ENCODE measurements around the gene IL3RA. TPM values are rescaled to one million over a fixed set of nuclear protein-coding genes. Genes with fewer than 3 reads are reported as not detected.
A peak's percentile ranks its signal among the peaks of the same experiment; 100 is the strongest.

Gene IL3RA
- total RNA-seq, 2 donors from 2014 or later: 1.5 to 7.5 TPM

- H3K36me3 Mint-ChIP-seq (ENCODE audit: insufficient read depth in 2 of 2): peaks cover 27 to 43% of the 10 kb centered on the region in 2 donors
- DNase-seq: no peak
- H3K27ac Mint-ChIP-seq: peak overlapping the region; percentile 84
- H3K4me1 Mint-ChIP-seq (ENCODE audit: low read depth): peaks cover 74% of the 10 kb centered on the region
- no peaks in the 10 kb centered on the region for H3K9me3 Mint-ChIP-seq
- H3K4me3 Mint-ChIP-seq: peak overlapping the region; percentile 90 to 96
- no peaks in the 10 kb centered on the region for H3K27me3 Mint-ChIP-seq (ENCODE audit: low read depth)
- no peak for ATAC-seq (replicated peaks in 1 of 2)
Measured at GRCh38 chrX:1391370-1391706, 54.8 kb downstream of the IL3RA start.

- ATAC-seq (replicated peaks in 1 of 2) (peak; percentile 96 to 97), DNase-seq (peak; percentile 100)
- H3K27ac Mint-ChIP-seq: peak within 1 kb of the TSS; percentile 95
- peaks cover 68% of the 10 kb centered on the region for H3K4me1 Mint-ChIP-seq (ENCODE audit: low read depth)
- peak within 1 kb of the TSS; percentile 90 to 96 for H3K4me3 Mint-ChIP-seq
- H3K36me3 Mint-ChIP-seq (ENCODE audit: insufficient read depth in 2 of 2): peaks cover 24 to 42% of the 10 kb centered on the region in 2 donors
- H3K27me3 Mint-ChIP-seq (ENCODE audit: low read depth): no peaks in the 10 kb centered on the region
- no peaks in the 10 kb centered on the region for H3K9me3 Mint-ChIP-seq
Measured at GRCh38 chrX:1391707-1392375, 55.3 kb downstream of the IL3RA start, which contains the start of gene SLC25A6. Gene SLC25A6, minus strand, starts transcription at chrX:1392113. Its CDS starts 104 bp downstream, at chrX:1392009.

- peaks cover 23 to 43% of the 10 kb centered on the region in 2 donors for H3K36me3 Mint-ChIP-seq (ENCODE audit: insufficient read depth in 2 of 2)
Measured at GRCh38 chrX:1392376-1393068, 55.9 kb downstream of the IL3RA start.

GRCh38 chrX:1393871-1394615 lies 57.5 kb downstream of the IL3RA start:
- peak overlapping the region; percentile 95 for H3K27ac Mint-ChIP-seq
- H3K36me3 Mint-ChIP-seq (ENCODE audit: insufficient read depth in 2 of 2): peaks cover 13 to 30% of the 10 kb centered on the region in 2 donors
- H3K4me1 Mint-ChIP-seq (ENCODE audit: low read depth): peaks cover 49% of the 10 kb centered on the region
- no peaks in the 10 kb centered on the region for H3K27me3 Mint-ChIP-seq (ENCODE audit: low read depth)
- H3K9me3 Mint-ChIP-seq: no peaks in the 10 kb centered on the region
- H3K4me3 Mint-ChIP-seq: peak overlapping the region; percentile 90 to 96
- ATAC-seq (replicated peaks in 1 of 2): no peak
- DNase-seq: no peak

More at GRCh38 chrX:1392376-1393068, 55.9 kb downstream of the IL3RA start:
- H3K4me3 Mint-ChIP-seq: peak overlapping the region; percentile 90 to 96
- ATAC-seq (replicated peaks in 1 of 2) (peak; percentile 28 to 32), DNase-seq (no peak)
- no peaks in the 10 kb centered on the region for H3K9me3 Mint-ChIP-seq
- no peaks in the 10 kb centered on the region for H3K27me3 Mint-ChIP-seq (ENCODE audit: low read depth)
- H3K27ac Mint-ChIP-seq: peak overlapping the region; percentile 95
- peaks cover 64% of the 10 kb centered on the region for H3K4me1 Mint-ChIP-seq (ENCODE audit: low read depth)

GRCh38 chrX:1394731-1395501 lies 58.3 kb downstream of the IL3RA start:
- H3K4me3 Mint-ChIP-seq: peak overlapping the region; percentile 90 to 96
- no peaks in the 10 kb centered on the region for H3K9me3 Mint-ChIP-seq

GRCh38 chrX:1395646-1396216 lies 59.1 kb downstream of the IL3RA start:
- peaks cover 13 to 27% of the 10 kb centered on the region in 2 donors for H3K36me3 Mint-ChIP-seq (ENCODE audit: insufficient read depth in 2 of 2)
- peak overlapping the region in 1 of 2 donors; percentile 3 for H3K4me3 Mint-ChIP-seq
- H3K27ac Mint-ChIP-seq: peak overlapping the region; percentile 6

More at GRCh38 chrX:1394731-1395501, 58.3 kb downstream of the IL3RA start:
- H3K36me3 Mint-ChIP-seq (ENCODE audit: insufficient read depth in 2 of 2): peaks cover 13 to 27% of the 10 kb centered on the region in 2 donors
- DNase-seq (no peak), ATAC-seq (replicated peaks in 1 of 2) (no peak)
- H3K4me1 Mint-ChIP-seq (ENCODE audit: low read depth): peaks cover 42% of the 10 kb centered on the region
- no peaks in the 10 kb centered on the region for H3K27me3 Mint-ChIP-seq (ENCODE audit: low read depth)
- peak overlapping the region; percentile 95 for H3K27ac Mint-ChIP-seq

GRCh38 chrX:1397001-1397400 lies 60.4 kb downstream of the IL3RA start:
- H3K27ac Mint-ChIP-seq: no peak overlapping the region
- no peaks in the 10 kb centered on the region for H3K27me3 Mint-ChIP-seq (ENCODE audit: low read depth)
- no peak overlapping the region for H3K4me3 Mint-ChIP-seq
- ATAC-seq (replicated peaks in 1 of 2) (no peak), DNase-seq (no peak)
- peaks cover 31% of the 10 kb centered on the region for H3K4me1 Mint-ChIP-seq (ENCODE audit: low read depth)
- no peaks in the 10 kb centered on the region for H3K9me3 Mint-ChIP-seq
- H3K36me3 Mint-ChIP-seq (ENCODE audit: insufficient read depth in 2 of 2): peaks cover 13 to 23% of the 10 kb centered on the region in 2 donors

More at GRCh38 chrX:1395646-1396216, 59.1 kb downstream of the IL3RA start:
- Mint-ChIP-seq H3K9me3 (no peaks in the 10 kb centered on the region), H3K4me1 (ENCODE audit: low read depth) (peaks cover 36% of the 10 kb centered on the region), H3K27me3 (ENCODE audit: low read depth) (no peaks in the 10 kb centered on the region)
- DNase-seq: no peak
- no peak for ATAC-seq (replicated peaks in 1 of 2)

GRCh38 chrX:1397441-1398270 lies 61.1 kb downstream of the IL3RA start:
- peaks cover 13 to 23% of the 10 kb centered on the region in 2 donors for H3K36me3 Mint-ChIP-seq (ENCODE audit: insufficient read depth in 2 of 2)
- ATAC-seq (replicated peaks in 1 of 2) (no peak), DNase-seq (no peak)
- H3K9me3 Mint-ChIP-seq: no peaks in the 10 kb centered on the region
- H3K4me1 Mint-ChIP-seq (ENCODE audit: low read depth): peaks cover 31% of the 10 kb centered on the region
- H3K27me3 Mint-ChIP-seq (ENCODE audit: low read depth): no peaks in the 10 kb centered on the region
- no peak overlapping the region for H3K27ac Mint-ChIP-seq
- no peak overlapping the region for H3K4me3 Mint-ChIP-seq

GRCh38 chrX:1398431-1399340 lies 62.1 kb downstream of the IL3RA start:
- no peaks in the 10 kb centered on the region for H3K27me3 Mint-ChIP-seq (ENCODE audit: low read depth)
- ATAC-seq (replicated peaks in 1 of 2) (peak in 1 of 2 donors; percentile 20), DNase-seq (no peak)
- no peak overlapping the region for H3K4me3 Mint-ChIP-seq
- H3K9me3 Mint-ChIP-seq: no peaks in the 10 kb centered on the region
- H3K36me3 Mint-ChIP-seq (ENCODE audit: insufficient read depth in 2 of 2): peaks cover 9 to 18% of the 10 kb centered on the region in 2 donors
- H3K4me1 Mint-ChIP-seq (ENCODE audit: low read depth): peaks cover 23% of the 10 kb centered on the region
- no peak overlapping the region for H3K27ac Mint-ChIP-seq

GRCh38 chrX:1400049-1400448 lies 63.5 kb downstream of the IL3RA start:
- Mint-ChIP-seq H3K4me3 (no peak overlapping the region), H3K4me1 (ENCODE audit: low read depth) (peaks cover 12% of the 10 kb centered on the region), H3K27ac (no peak overlapping the region), H3K9me3 (no peaks in the 10 kb centered on the region), H3K36me3 (ENCODE audit: insufficient read depth in 2 of 2) (peaks cover 9 to 16% of the 10 kb centered on the region in 2 donors), H3K27me3 (ENCODE audit: low read depth) (no peaks in the 10 kb centered on the region)
- peak in 1 of 2 donors; percentile 8 for ATAC-seq (replicated peaks in 1 of 2)
- no peak for DNase-seq

All from activated T-cell treated with anti-CD3 and anti-CD28 coated beads, Interleukin-2, amount 50 U/mL, for 72 hours (primary cell).